Astrocyte of the spinal cord (primary cell): ENCODE measurements around the gene SPO11.

ENCODE experiments used
- DNase-seq: peaks from one replicate; pipeline ENCODE4 v3.0.0; 2011; ENCODE audit warnings: low read depth, low spot score
- H3K4me3 ChIP-seq: 2 replicates; pipeline ENCODE4 v1.5.1; 2011; ENCODE audit warnings: low read depth, mild to moderate bottlenecking, low read length, moderate library complexity
- in situ Hi-C: cut with HindIII; loops from 2 replicates; pipeline ENCODE4 v1.10.0; 2017; ENCODE audit warnings: low sequenced_read_pairs
- TF ChIP-seq, protein P1 (sequence below): IDR thresholded peaks from 2 replicates; pipeline ENCODE4 v1.5.1; 2012; ENCODE audit warnings: low read depth, mild to moderate bottlenecking, low read length, inconsistent platforms

The SPO11 gene

GRCh38 chr20:57369596-57369995 is 40.0 kb downstream of the SPO11 start:
- in situ Hi-C loops: no loop called here
- DNase-seq: no peak
- H3K4me3 ChIP-seq: no peak overlapping the region
- TF ChIP-seq, protein P1, sequence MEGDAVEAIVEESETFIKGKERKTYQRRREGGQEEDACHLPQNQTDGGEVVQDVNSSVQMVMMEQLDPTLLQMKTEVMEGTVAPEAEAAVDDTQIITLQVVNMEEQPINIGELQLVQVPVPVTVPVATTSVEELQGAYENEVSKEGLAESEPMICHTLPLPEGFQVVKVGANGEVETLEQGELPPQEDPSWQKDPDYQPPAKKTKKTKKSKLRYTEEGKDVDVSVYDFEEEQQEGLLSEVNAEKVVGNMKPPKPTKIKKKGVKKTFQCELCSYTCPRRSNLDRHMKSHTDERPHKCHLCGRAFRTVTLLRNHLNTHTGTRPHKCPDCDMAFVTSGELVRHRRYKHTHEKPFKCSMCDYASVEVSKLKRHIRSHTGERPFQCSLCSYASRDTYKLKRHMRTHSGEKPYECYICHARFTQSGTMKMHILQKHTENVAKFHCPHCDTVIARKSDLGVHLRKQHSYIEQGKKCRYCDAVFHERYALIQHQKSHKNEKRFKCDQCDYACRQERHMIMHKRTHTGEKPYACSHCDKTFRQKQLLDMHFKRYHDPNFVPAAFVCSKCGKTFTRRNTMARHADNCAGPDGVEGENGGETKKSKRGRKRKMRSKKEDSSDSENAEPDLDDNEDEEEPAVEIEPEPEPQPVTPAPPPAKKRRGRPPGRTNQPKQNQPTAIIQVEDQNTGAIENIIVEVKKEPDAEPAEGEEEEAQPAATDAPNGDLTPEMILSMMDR: no peak

DNA sequence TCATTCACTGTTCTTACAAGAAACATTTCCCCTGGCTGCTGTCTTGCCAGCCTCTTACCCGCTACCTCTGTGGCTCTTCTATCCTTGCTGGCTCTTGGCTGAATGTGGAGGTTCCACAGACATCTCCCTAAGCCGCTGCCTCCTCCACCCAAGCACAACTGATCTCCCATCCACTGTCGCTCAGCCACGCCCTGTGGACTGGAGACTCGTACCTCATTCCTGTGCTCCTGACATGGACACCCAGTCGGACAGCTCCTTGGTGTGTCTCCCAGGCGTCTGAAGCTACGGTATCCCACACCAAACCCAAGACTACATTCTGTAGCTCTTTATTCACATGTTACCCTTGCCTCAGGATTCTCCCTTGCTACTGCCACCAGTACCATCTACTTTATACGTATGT is 40.7 kb downstream of the SPO11 start:
- in situ Hi-C loops: no loop called here
- TF ChIP-seq, protein P1: no peak
- no peak for DNase-seq
- H3K4me3 ChIP-seq: no peak overlapping the region

DNA sequence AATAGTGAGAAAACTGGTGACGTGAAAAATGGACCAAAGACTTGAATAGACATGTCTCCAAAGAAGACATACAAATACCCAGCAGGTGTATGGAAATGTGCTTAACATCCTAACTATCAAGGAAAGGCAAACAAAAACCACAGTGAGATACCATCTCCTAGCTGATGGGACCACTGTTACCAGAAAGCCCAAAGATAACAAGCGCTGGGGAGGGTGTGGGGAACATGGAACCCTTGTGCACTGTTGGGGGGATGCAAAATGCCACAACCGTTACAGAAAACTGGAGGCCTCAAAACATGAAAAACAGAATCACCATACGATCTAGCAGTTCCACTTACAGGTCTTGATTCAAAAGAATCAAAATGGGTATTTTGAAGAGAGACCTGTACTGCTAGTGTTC is 41.8 kb downstream of the SPO11 start:
- in situ Hi-C loops: no loop called here
- no peak overlapping the region for H3K4me3 ChIP-seq
- DNase-seq: no peak
- TF ChIP-seq, protein P1: no peak

- in situ Hi-C loops: no loop called here
These were observed 42.6 kb downstream of the SPO11 start for GRCh38 chr20:57372157-57372556.

DNA sequence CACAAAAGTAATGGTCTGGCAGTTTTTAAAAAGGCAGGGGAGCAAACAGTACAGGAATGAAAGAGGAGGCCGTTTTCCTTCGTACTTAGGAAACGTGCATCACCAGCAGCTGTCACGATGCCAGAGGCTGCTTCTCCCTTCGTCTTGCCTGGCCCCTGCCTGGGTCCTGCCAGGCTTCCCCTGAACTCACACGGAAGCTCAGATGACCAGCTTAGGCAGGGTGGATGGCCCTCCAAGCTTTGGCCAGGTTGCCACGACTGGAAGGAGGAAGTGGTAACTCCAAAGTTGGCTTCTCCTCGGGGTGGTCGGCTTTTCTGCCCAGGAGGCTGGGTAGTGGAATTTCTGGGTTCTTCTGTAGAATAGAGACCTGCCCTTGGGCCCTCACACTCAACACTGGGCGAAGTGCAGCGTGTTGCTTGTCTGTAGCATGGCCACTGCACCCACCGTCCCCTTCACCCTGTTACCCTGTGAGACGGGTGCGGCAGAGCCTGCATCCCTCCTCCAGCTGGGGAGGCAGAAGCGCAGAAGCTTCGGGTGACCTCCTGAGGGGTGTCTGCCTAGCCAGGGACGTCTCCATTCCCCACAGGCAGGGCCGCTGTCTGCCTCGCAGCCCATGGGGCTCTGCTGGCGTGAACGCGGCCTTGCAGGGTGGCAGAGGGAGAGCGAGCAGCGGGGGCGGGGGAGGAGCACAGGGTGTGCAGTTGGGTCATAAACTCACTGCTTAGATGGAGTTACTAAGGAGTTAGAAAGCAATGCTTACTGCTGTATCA is 43.2 kb downstream of the SPO11 start:
- DNase-seq: no peak
- H3K4me3 ChIP-seq: no peak overlapping the region
- TF ChIP-seq, protein P1: no peak
- in situ Hi-C loops: no loop called here

More at GRCh38 chr20:57372157-57372556, 42.6 kb downstream of the SPO11 start:
- DNase-seq: no peak
- TF ChIP-seq, protein P1: no peak
- no peak overlapping the region for H3K4me3 ChIP-seq

DNA sequence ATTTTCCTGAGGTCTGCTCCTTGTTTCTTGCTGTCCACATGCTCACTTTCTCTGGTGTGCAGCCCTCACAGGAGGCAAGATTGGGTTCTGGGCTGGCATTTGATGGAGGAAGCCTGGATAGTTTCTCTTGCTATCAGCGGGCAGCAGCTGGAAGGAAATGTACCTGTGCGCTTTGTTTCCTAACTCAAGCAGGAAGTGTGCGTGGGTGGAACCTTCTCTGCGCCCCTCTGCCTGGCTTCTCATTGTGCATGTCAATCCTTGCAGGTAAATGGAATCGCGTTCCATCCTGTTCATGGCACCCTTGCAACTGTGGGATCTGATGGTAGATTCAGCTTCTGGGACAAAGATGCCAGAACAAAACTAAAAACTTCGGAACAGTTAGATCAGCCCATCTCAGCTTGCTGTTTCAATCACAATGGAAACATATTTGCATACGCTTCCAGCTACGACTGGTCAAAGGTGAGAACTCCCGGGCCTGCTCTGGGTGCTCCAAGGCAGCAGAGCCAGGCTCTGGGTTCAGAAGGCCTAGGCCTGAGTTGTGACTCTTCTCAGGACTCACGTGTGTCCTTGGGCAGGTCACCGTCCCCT is 44.8 kb downstream of the SPO11 start:
- DNase-seq: no peak
- no peak overlapping the region for H3K4me3 ChIP-seq
- TF ChIP-seq, protein P1: no peak
- in situ Hi-C loops: no loop called here
